H1 (cell line): ENCODE results near the gene ZNF407. TPM values are rescaled to one million over a fixed set of nuclear protein-coding genes. Genes with fewer than 3 reads are reported as not detected.

Source experiments
- CHD2 ChIP-seq: IDR thresholded peaks from 2 replicates; pipeline ENCODE4 v1.6.1; 2012; ENCODE audit warnings: low read length, improper control_type of control experiment
- CHD7 ChIP-seq: fragments of 300-600 bp; sonication (generic); IDR thresholded peaks from 2 replicates; pipeline ENCODE4 v1.7.1; 2012; ENCODE audit warnings: low read length, moderate library complexity, mild to moderate bottlenecking, inconsistent platforms; ENCODE audit not compliant: insufficient replicate concordance
- GABPA ChIP-seq: IDR thresholded peaks from 2 replicates; pipeline ENCODE4 v1.6.1; 2011; ENCODE audit warnings: mild to moderate bottlenecking, low read length, moderate library complexity, borderline replicate concordance; ENCODE audit not compliant: insufficient read depth
- GTF2F1 ChIP-seq: IDR thresholded peaks from 2 replicates; pipeline ENCODE4 v1.6.1; 2012; ENCODE audit warnings: low read depth, low read length, improper control_type of control experiment, borderline replicate concordance
- HDAC2 ChIP-seq, 2 experiments: fragments of 300-600 bp in 1 of 2; sonication (generic) in 1 of 2; IDR thresholded peaks; 2 replicates each; pipeline ENCODE4 v1.6.1; 2011 to 2012; ENCODE audit warnings: low read depth in 2 of 2, low read length in 2 of 2, mild to moderate bottlenecking in 2 of 2, moderate library complexity in 2 of 2, borderline replicate concordance in 1 of 2, inconsistent platforms in 1 of 2
- SIN3A ChIP-seq, 2 experiments: IDR thresholded peaks in 1 of 2; conservative IDR thresholded peaks in 1 of 2; 2 replicates each; pipeline ENCODE4 v1.6.1; 2011 to 2012; ENCODE audit warnings: low read length in 2 of 2, improper control_type of control experiment in 1 of 2, low read depth in 1 of 2, mild to moderate bottlenecking in 1 of 2
- SP1 ChIP-seq: IDR thresholded peaks from 2 replicates; pipeline ENCODE4 v1.6.1; 2011; ENCODE audit warnings: low read depth, low read length
- SP2 ChIP-seq: IDR thresholded peaks from 2 replicates; pipeline ENCODE4 v1.6.1; 2012; ENCODE audit warnings: mild to moderate bottlenecking, low read length, inconsistent platforms
- TEAD4 ChIP-seq: IDR thresholded peaks from 2 replicates; pipeline ENCODE4 v1.6.1; 2012; ENCODE audit warnings: low read depth, low read length, inconsistent platforms, mixed read lengths
- polyA plus RNA-seq, 7 experiments: library from polyadenylated mRNA; depleted of rRNA in 3 of 7; stranded (reverse) in 5 of 7; unstranded in 2 of 7; fragments of >200 nt in 5 of 7; fragments of 200-250 nt in 2 of 7; gene quantifications; 1 replicate in 5 of 7; 2 replicates in 1 of 7; 4 replicates in 1 of 7; pipeline versions ENCODE4 v1.2.1 to v1.2.3, GENCODE V29; 2011 to 2013; ENCODE audit warnings: missing spikeins in 2 of 7, mixed read lengths in 2 of 7
- total RNA-seq: library from RNA; stranded (reverse); fragmentation: NEBNext Ultra II Directional; extraction: Animal tissue kit (Norgen Biotek cat#: 25700); gene quantifications from 2 replicates; pipeline ENCODE4 v1.2.1, GENCODE V29; 2021

ZNF407 gene
- total and polyA plus RNA-seq, 2 of the 8 experiments (the other 6 are each of a cell fraction or from before 2014, with no cell fraction given): 1.5 to 6.8 TPM

- TF ChIP-seq CHD7 (no peak), SP1 (no peak), GTF2F1 (no peak), HDAC2 (IDR thresholded peaks at IDR 0.05; ENCODE audit: borderline replicate concordance in 1 of 2, low read depth in 2 of 2, low read length in 2 of 2) (no peak), CHD2 (no peak), TEAD4 (no peak), GABPA (no peak), SIN3A (conservative IDR thresholded peaks at IDR 0.05 in 1 of 2, IDR thresholded peaks at IDR 0.05 in 1 of 2; ENCODE audit: low read depth in 1 of 2, low read length in 2 of 2) (no peak), SP2 (no peak)
Observed at GRCh38 chr18:75089748-75090327, 492.2 kb downstream of the ZNF407 start (continued).
